IPS-20b (cell line): ENCODE data around the gene TSPYL2.

ENCODE experiments used
- H3K27ac ChIP-seq: one replicate; pipeline ENCODE4 v1.5.1; 2013; ENCODE audit warnings: low read length
- H3K27me3 ChIP-seq: 2 replicates; pipeline ENCODE4 v1.6.1; 2013; ENCODE audit warnings: mild to moderate bottlenecking, low read length, inconsistent platforms; ENCODE audit not compliant: insufficient read depth
- H3K36me3 ChIP-seq: 2 replicates; pipeline ENCODE4 v1.6.1; 2013; ENCODE audit warnings: low read depth, mild to moderate bottlenecking, inconsistent platforms, low read length, moderate library complexity; ENCODE audit not compliant: insufficient read depth
- H3K4me1 ChIP-seq: 2 replicates; pipeline ENCODE4 v1.6.1; 2013; ENCODE audit warnings: mild to moderate bottlenecking, control low read depth, inconsistent platforms, low read length, moderate library complexity; ENCODE audit not compliant: insufficient read depth
- H3K4me3 ChIP-seq: 2 replicates; pipeline ENCODE4 v1.5.1; 2013; ENCODE audit warnings: mild to moderate bottlenecking, low read length, inconsistent platforms
- H3K9ac ChIP-seq: 2 replicates; pipeline ENCODE4 v1.6.1; 2013; ENCODE audit warnings: low read depth, mild to moderate bottlenecking, inconsistent platforms, low read length, moderate library complexity
- H3K9me3 ChIP-seq: 2 replicates; pipeline ENCODE4 v1.6.1; 2013; ENCODE audit warnings: mild to moderate bottlenecking, low read depth, low read length, inconsistent platforms; ENCODE audit not compliant: insufficient read depth

Gene TSPYL2

GRCh38 chrX:53133400-53133799 lies 51.2 kb downstream of the TSPYL2 start:
- H3K9me3 ChIP-seq: no peaks in the 10 kb centered on the region
- H3K27ac ChIP-seq: no peak overlapping the region
- no peaks in the 10 kb centered on the region for H3K36me3 ChIP-seq
- no peaks in the 10 kb centered on the region for H3K4me1 ChIP-seq
- no peak overlapping the region for H3K9ac ChIP-seq
- no peaks in the 10 kb centered on the region for H3K27me3 ChIP-seq
- no peak overlapping the region for H3K4me3 ChIP-seq

GRCh38 chrX:53135581-53135980 lies 53.4 kb downstream of the TSPYL2 start:
- no peaks in the 10 kb centered on the region for H3K36me3 ChIP-seq
- no peaks in the 10 kb centered on the region for H3K9me3 ChIP-seq
- H3K4me1 ChIP-seq: no peaks in the 10 kb centered on the region
- H3K27me3 ChIP-seq: no peaks in the 10 kb centered on the region
- H3K9ac ChIP-seq: no peak overlapping the region
- H3K27ac ChIP-seq: no peak overlapping the region
- H3K4me3 ChIP-seq: no peak overlapping the region
